ENCODE measurements around the gene EPS8L3.

GRCh38 chr1:109793089-109793485 is 29.4 kb upstream of the EPS8L3 start:
- no peak for TF ChIP-seq RAD21 (conservative IDR thresholded peaks at IDR 0.05)
- no peak for TF ChIP-seq POLR2AphosphoS5 (IDR thresholded peaks at IDR 0.05)
- no peak for TF ChIP-seq EP300 (conservative IDR thresholded peaks at IDR 0.05; ENCODE audit: poor library complexity, severe bottlenecking)
- TF ChIP-seq CTCF (IDR thresholded peaks at IDR 0.05; ENCODE audit: poor library complexity, severe bottlenecking), result no peak
- TF ChIP-seq EZH2 (IDR thresholded peaks at IDR 0.05; ENCODE audit: borderline replicate concordance, insufficient read depth, low read length, poor library complexity, severe bottlenecking), result no peak
- no peak for TF ChIP-seq TAF1 (IDR thresholded peaks at IDR 0.05; ENCODE audit: low read depth)
- no peak for TF ChIP-seq REST (IDR thresholded peaks at IDR 0.05; ENCODE audit: borderline replicate concordance)

Measured in neural cell (in vitro differentiated cells).